H1 (cell line): Measurements from ENCODE around the gene ST6GALNAC3. TPM values are rescaled to one million over a fixed set of nuclear protein-coding genes. Genes with fewer than 3 reads are reported as not detected.

Source experiments
- CTCF ChIA-PET: fragments of 300-600 bp; sonication (Branson Sonifier 250); formaldehyde crosslinking; loops from one replicate; lab custom pipeline; 2021; ENCODE audit not compliant: partially characterized antibody; lab: Charles Lee
- POLR2A ChIA-PET: fragments of 300-600 bp; sonication (Branson Sonifier 250); formaldehyde crosslinking; loops from one replicate; lab custom pipeline; 2021; ENCODE audit warnings: inconsistent platforms; ENCODE audit not compliant: partially characterized antibody; lab: Charles Lee
- DNase-seq, 2 experiments: peaks; one replicate each; pipeline versions ENCODE4 v3.0.0 to v3.0.0-alpha.2; 2010 to 2022; ENCODE audit warnings: low spot score in 2 of 2, low read depth in 1 of 2, mixed read lengths in 1 of 2
- FAIRE-seq: peaks from 2 replicates; lab custom pipeline; 2011; peaks lifted over from hg19 to GRCh38; lab: Jason Lieb, UNC
- H2AFZ ChIP-seq: 2 replicates; pipeline ENCODE4 v1.8.1; 2012; ENCODE audit warnings: low read length, inconsistent platforms
- H2AK5ac ChIP-seq: 2 replicates; pipeline ENCODE4 v1.6.1; 2013; ENCODE audit warnings: low read depth, low read length
- H2BK120ac ChIP-seq: replicated peaks from 2 replicates; pipeline ENCODE3; 2013; ENCODE audit warnings: low read depth, low read length, inconsistent platforms
- H2BK12ac ChIP-seq: 2 replicates; pipeline ENCODE4 v1.6.1; 2013; ENCODE audit warnings: low read depth, low read length
- H2BK15ac ChIP-seq: 2 replicates; pipeline ENCODE4 v1.6.1; 2013; ENCODE audit warnings: low read length
- H2BK20ac ChIP-seq: 2 replicates; pipeline ENCODE4 v1.6.1; 2013; ENCODE audit warnings: low read length
- H2BK5ac ChIP-seq: 2 replicates; pipeline ENCODE4 v1.6.1; 2013; ENCODE audit warnings: low read depth, low read length
- H3K14ac ChIP-seq: 2 replicates; pipeline ENCODE4 v1.6.1; 2013; ENCODE audit warnings: inconsistent platforms; ENCODE audit not compliant: insufficient read length
- H3K18ac ChIP-seq: 2 replicates; pipeline ENCODE4 v1.6.1; 2013; ENCODE audit warnings: low read length; ENCODE audit errors: extremely low read depth
- H3K23ac ChIP-seq: 2 replicates; pipeline ENCODE4 v1.6.1; 2013; ENCODE audit warnings: inconsistent platforms; ENCODE audit not compliant: insufficient read length
- H3K23me2 ChIP-seq: 2 replicates; pipeline ENCODE4 v1.6.1; 2013; ENCODE audit warnings: low read depth, low read length
- H3K27ac ChIP-seq: 2 replicates; pipeline ENCODE4 v1.6.1; 2011; ENCODE audit warnings: low read depth, low read length, inconsistent platforms
- H3K27me3 ChIP-seq, 4 experiments: replicated peaks in 1 of 4; 1 replicate in 1 of 4; 2 replicates in 3 of 4; pipeline versions ENCODE4 v1.6.1 to v1.8.1; 2011 to 2013; ENCODE audit warnings: low read length in 3 of 4, mild to moderate bottlenecking in 3 of 4, inconsistent platforms in 2 of 4, mixed read lengths in 2 of 4, moderate library complexity in 1 of 4; ENCODE audit not compliant: control insufficient read depth in 3 of 4, insufficient read depth in 3 of 4; ENCODE audit errors: extremely low read depth in 1 of 4
- H3K36me3 ChIP-seq, 4 experiments: 2 replicates each; pipeline versions ENCODE4 v1.6.1 to v1.8.1; 2011 to 2013; ENCODE audit warnings: mild to moderate bottlenecking in 4 of 4, low read length in 3 of 4, moderate library complexity in 2 of 4, control low read depth in 1 of 4, inconsistent platforms in 1 of 4; ENCODE audit not compliant: insufficient read depth in 4 of 4, control insufficient read depth in 2 of 4
- H3K4ac ChIP-seq: replicated peaks from 2 replicates; pipeline ENCODE3; 2013; ENCODE audit warnings: low read length, low read depth, mixed read lengths, inconsistent platforms; ENCODE audit not compliant: insufficient read length
- H3K4me1 ChIP-seq, 4 experiments: replicated peaks in 1 of 4; 1 replicate in 1 of 4; 2 replicates in 3 of 4; pipeline versions ENCODE4 v1.6.1 to v1.8.1; 2011 to 2013; ENCODE audit warnings: low read length in 3 of 4, inconsistent platforms in 2 of 4, mixed read lengths in 1 of 4; ENCODE audit not compliant: insufficient read depth in 4 of 4, control insufficient read depth in 3 of 4
- H3K4me2 ChIP-seq, 2 experiments: 2 replicates each; pipeline versions ENCODE4 v1.6.1 to v1.8.1; 2011 to 2013; ENCODE audit warnings: low read depth in 2 of 2, low read length in 2 of 2, control low read depth in 1 of 2, inconsistent platforms in 1 of 2, mild to moderate bottlenecking in 1 of 2; ENCODE audit not compliant: insufficient read depth in 1 of 2
- H3K4me3 ChIP-seq, 4 experiments: fragments of 200-600, 300-600 bp in 1 of 4; sonication (generic), shearing (Covaris generic), sonication (Bioruptor Twin) in 1 of 4; 2 replicates each; pipeline versions ENCODE4 v1.5.1 to v1.8.1; 2011 to 2016; ENCODE audit warnings: low read length in 4 of 4, low read depth in 3 of 4, control low read depth in 2 of 4, inconsistent platforms in 2 of 4, mild to moderate bottlenecking in 2 of 4, mixed read lengths in 1 of 4, moderate library complexity in 1 of 4; ENCODE audit not compliant: insufficient read depth in 2 of 4; ENCODE audit errors: extremely low read depth in 1 of 4
- H3K56ac ChIP-seq: replicated peaks from 2 replicates; pipeline ENCODE3; 2013; ENCODE audit warnings: low read depth, mild to moderate bottlenecking, mixed read lengths, low read length, inconsistent platforms; ENCODE audit not compliant: insufficient read length
- H3K79me1 ChIP-seq: 2 replicates; pipeline ENCODE4 v1.6.1; 2013; ENCODE audit warnings: low read depth, low read length, control low read depth
- H3K79me2 ChIP-seq, 2 experiments: 2 replicates each; pipeline versions ENCODE4 v1.6.1 to v1.8.1; 2012 to 2013; ENCODE audit warnings: low read length in 2 of 2, mild to moderate bottlenecking in 2 of 2, inconsistent platforms in 1 of 2; ENCODE audit not compliant: insufficient read depth in 2 of 2, control insufficient read depth in 1 of 2
- H3K9ac ChIP-seq, 4 experiments: replicated peaks in 1 of 4; 1 replicate in 1 of 4; 2 replicates in 3 of 4; pipeline versions ENCODE4 v1.6.1 to v1.8.1; 2011 to 2013; ENCODE audit warnings: low read depth in 3 of 4, low read length in 3 of 4, control low read depth in 2 of 4, mild to moderate bottlenecking in 2 of 4, moderate library complexity in 2 of 4, inconsistent platforms in 1 of 4; ENCODE audit errors: extremely low read depth in 1 of 4
- H3K9me3 ChIP-seq, 2 experiments: 2 replicates each; pipeline versions ENCODE4 v1.6.1 to v1.8.1; 2012 to 2013; ENCODE audit warnings: mild to moderate bottlenecking in 2 of 2, moderate library complexity in 2 of 2, control low read depth in 1 of 2, inconsistent platforms in 1 of 2, low read depth in 1 of 2, low read length in 1 of 2, mixed read lengths in 1 of 2; ENCODE audit not compliant: insufficient read depth in 2 of 2
- H4K20me1 ChIP-seq, 2 experiments: replicated peaks in 1 of 2; 2 replicates each; pipeline versions ENCODE3 to v1.8.1; 2011 to 2013; ENCODE audit warnings: inconsistent platforms in 2 of 2, low read length in 2 of 2, mild to moderate bottlenecking in 1 of 2; ENCODE audit not compliant: insufficient read depth in 2 of 2, control insufficient read depth in 1 of 2
- H4K5ac ChIP-seq: 2 replicates; pipeline ENCODE4 v1.6.1; 2013; ENCODE audit warnings: low read length, low read depth, mixed read lengths, inconsistent platforms; ENCODE audit not compliant: insufficient read length
- H4K8ac ChIP-seq: 2 replicates; pipeline ENCODE4 v1.8.0; 2013; ENCODE audit warnings: mild to moderate bottlenecking, moderate library complexity, low read length, inconsistent platforms; ENCODE audit not compliant: insufficient read depth; ENCODE audit errors: extremely low read depth
- H4K91ac ChIP-seq: replicated peaks from 2 replicates; pipeline ENCODE3; 2013; ENCODE audit warnings: low read length, mixed read lengths, inconsistent platforms; ENCODE audit not compliant: insufficient read length
- CHD1 ChIP-seq: IDR thresholded peaks from 2 replicates; pipeline ENCODE4 v1.6.1; 2012; ENCODE audit warnings: low read depth, low read length, improper control_type of control experiment
- E2F6 ChIP-seq: IDR thresholded peaks from 2 replicates; pipeline ENCODE4 v1.6.1; 2012; ENCODE audit warnings: inconsistent platforms
- HDAC2 ChIP-seq, 2 experiments: fragments of 300-600 bp in 1 of 2; sonication (generic) in 1 of 2; IDR thresholded peaks; 2 replicates each; pipeline ENCODE4 v1.6.1; 2011 to 2012; ENCODE audit warnings: low read depth in 2 of 2, low read length in 2 of 2, mild to moderate bottlenecking in 2 of 2, moderate library complexity in 2 of 2, borderline replicate concordance in 1 of 2, inconsistent platforms in 1 of 2
- JUND ChIP-seq: IDR thresholded peaks from 2 replicates; pipeline ENCODE4 v1.6.1; 2011; ENCODE audit warnings: mild to moderate bottlenecking, improper control_type of control experiment, low read length
- KDM5A ChIP-seq: fragments of 200-600 bp; IDR thresholded peaks from 2 replicates; pipeline ENCODE4 v1.7.1; 2012; ENCODE audit warnings: mild to moderate bottlenecking, low read length, inconsistent platforms, mixed read lengths
- NRF1 ChIP-seq: IDR thresholded peaks from 2 replicates; pipeline ENCODE4 v1.6.1; 2011; ENCODE audit warnings: mild to moderate bottlenecking, low read depth, low read length, improper control_type of control experiment
- POLR2A ChIP-seq, 2 experiments: IDR thresholded peaks; 1 replicate in 1 of 2; 2 replicates in 1 of 2; pipeline ENCODE4 v1.6.1; 2011; ENCODE audit warnings: low read depth in 2 of 2, low read length in 2 of 2, mild to moderate bottlenecking in 2 of 2; ENCODE audit errors: control extremely low read depth in 1 of 2
- POU5F1 ChIP-seq: IDR thresholded peaks from 2 replicates; pipeline ENCODE4 v1.6.1; 2011; ENCODE audit warnings: low read depth, mild to moderate bottlenecking, low read length, moderate library complexity
- RAD21 ChIP-seq, 2 experiments: IDR thresholded peaks in 1 of 2; conservative IDR thresholded peaks in 1 of 2; 2 replicates each; pipeline ENCODE4 v1.6.1; 2011; ENCODE audit warnings: low read depth in 2 of 2, low read length in 2 of 2, improper control_type of control experiment in 1 of 2, inconsistent platforms in 1 of 2, mild to moderate bottlenecking in 1 of 2, moderate library complexity in 1 of 2
- RNF2 ChIP-seq: fragments of 200-900, 300-1000 bp; sonication (generic); IDR thresholded peaks from 2 replicates; pipeline ENCODE4 v1.7.1; 2016; ENCODE audit warnings: borderline replicate concordance, low read depth, mild to moderate bottlenecking, antibody characterized with exemption, low read length; ENCODE audit not compliant: poor library complexity, severe bottlenecking; ENCODE audit errors: missing control alignments
- SIX5 ChIP-seq: IDR thresholded peaks from 2 replicates; pipeline ENCODE4 v1.6.1; 2011; ENCODE audit warnings: mild to moderate bottlenecking, low read depth, low read length
- SP2 ChIP-seq: IDR thresholded peaks from 2 replicates; pipeline ENCODE4 v1.6.1; 2012; ENCODE audit warnings: mild to moderate bottlenecking, low read length, inconsistent platforms
- SRF ChIP-seq: IDR thresholded peaks from 2 replicates; pipeline ENCODE4 v1.6.1; 2011; ENCODE audit warnings: mild to moderate bottlenecking, low read depth, low read length, moderate library complexity
- WGBS, 2 experiments: shearing (Covaris generic) in 1 of 2; methylation state at CpG; one replicate each; pipeline versions ENCODE4 v1.1.6 to v1.1.7; 2013 to 2015; ENCODE audit warnings: low lambda C conversion rate in 2 of 2, mixed read lengths in 2 of 2, inconsistent platforms in 1 of 2, low coverage in 1 of 2, missing lambda C conversion rate in 1 of 2; ENCODE audit not compliant: insufficient replicate concordance in 2 of 2, insufficient coverage in 1 of 2, insufficient read length in 1 of 2; ENCODE audit errors: extremely low coverage in 1 of 2, missing lambda C conversion rate in 1 of 2; 5-methylcytosine and 5-hydroxymethylcytosine counted together
- polyA plus RNA-seq, 7 experiments: library from polyadenylated mRNA; depleted of rRNA in 3 of 7; stranded (reverse) in 5 of 7; unstranded in 2 of 7; fragments of >200 nt in 5 of 7; fragments of 200-250 nt in 2 of 7; gene quantifications; 1 replicate in 5 of 7; 2 replicates in 1 of 7; 4 replicates in 1 of 7; pipeline versions ENCODE4 v1.2.1 to v1.2.3, GENCODE V29; 2011 to 2013; ENCODE audit warnings: missing spikeins in 2 of 7, mixed read lengths in 2 of 7
- total RNA-seq: library from RNA; stranded (reverse); fragmentation: NEBNext Ultra II Directional; extraction: Animal tissue kit (Norgen Biotek cat#: 25700); gene quantifications from 2 replicates; pipeline ENCODE4 v1.2.1, GENCODE V29; 2021

ST6GALNAC3 gene
- total and polyA plus RNA-seq, 2 of the 8 experiments (the other 6 are each of a cell fraction or from before 2014, with no cell fraction given), result 4.9 to 19.0 TPM

- Histone ChIP-seq H4K91ac (no peak overlapping the region), H3K4me1 (peaks cover 0 to 5% (median 4%) of the 10 kb centered on the region in 4 experiments; a peak in 4 of 7 replicates), H2BK12ac (no peak overlapping the region), H3K18ac (no peak overlapping the region), H2BK120ac (no peak overlapping the region), H3K79me2 (no peaks in the 10 kb centered on the region), H3K9ac (no peak overlapping the region), H3K4me3 (no peak overlapping the region), H3K27ac (no peak overlapping the region), H3K79me1 (no peaks in the 10 kb centered on the region), H3K4me2 (no peak overlapping the region), H3K27me3 (no peaks in the 10 kb centered on the region), H4K20me1 (no peaks in the 10 kb centered on the region), H3K36me3 (no peaks in the 10 kb centered on the region), H3K23me2 (no peaks in the 10 kb centered on the region), H4K5ac (no peak overlapping the region), H2BK15ac (no peak overlapping the region), H2BK20ac (no peak overlapping the region), H3K56ac (no peak overlapping the region), H4K8ac (no peak overlapping the region), H3K9me3 (no peaks in the 10 kb centered on the region), H2BK5ac (no peak overlapping the region), H2AFZ (no peak overlapping the region), H3K23ac (no peak overlapping the region), H2AK5ac (no peak overlapping the region), H3K4ac (no peak overlapping the region), H3K14ac (no peak overlapping the region)
- ChIA-PET CTCF (interaction anchor here (1.5 kb wide), 1 partner anchor 273 kb away, joined by 3 read pairs; no protein-coding TSS in a partner anchor), POLR2A (no interaction called here)
- 90% methylated on average over 2 of the region's 2 CpGs; no CpG with 5 or more reads in 1 of the 2 experiments for WGBS, 2 experiments
- FAIRE-seq, result no peak
- DNase-seq, result no peak
- no peak for TF ChIP-seq JUND
- TF ChIP-seq NRF1, result no peak
- TF ChIP-seq POU5F1, result no peak
- no peak for TF ChIP-seq POLR2A (IDR thresholded peaks at IDR 0.05; ENCODE audit: control extremely low read depth in 1 of 2, low read depth in 2 of 2, low read length in 2 of 2)
- no peak for TF ChIP-seq RNF2
- no peak for TF ChIP-seq SRF
- no peak for TF ChIP-seq SP2
- no peak for TF ChIP-seq RAD21 (IDR thresholded peaks at IDR 0.05 in 1 of 2, conservative IDR thresholded peaks at IDR 0.05 in 1 of 2; ENCODE audit: low read depth in 2 of 2, low read length in 2 of 2)
- no peak for TF ChIP-seq E2F6
- TF ChIP-seq HDAC2 (IDR thresholded peaks at IDR 0.05; ENCODE audit: borderline replicate concordance in 1 of 2, low read depth in 2 of 2, low read length in 2 of 2), result no peak
- no peak for TF ChIP-seq KDM5A
- no peak for TF ChIP-seq CHD1
- no peak for TF ChIP-seq SIX5
Observed at GRCh38 chr1:76059451-76059850, 15.1 kb upstream of the ST6GALNAC3 start.
